Measurements from ENCODE around the gene PMVK. TPM values are rescaled to one million over a fixed set of nuclear protein-coding genes. Genes with fewer than 3 reads are reported as not detected.

PMVK gene
- total RNA-seq, 2 donors from 2014 or later, result 33.4 to 34.0 TPM

- intact Hi-C loops (cut with DNase I, micrococcal nuclease), result loop anchor here in 1 of 2 donors (10.0 kb wide), 1 partner anchor 46 kb away; no protein-coding TSS in a partner anchor
- DNase-seq, result no peak
- no peak for ATAC-seq
Observed at GRCh38 chr1:154969246-154969645, 32.7 kb upstream of the PMVK start.

DNA sequence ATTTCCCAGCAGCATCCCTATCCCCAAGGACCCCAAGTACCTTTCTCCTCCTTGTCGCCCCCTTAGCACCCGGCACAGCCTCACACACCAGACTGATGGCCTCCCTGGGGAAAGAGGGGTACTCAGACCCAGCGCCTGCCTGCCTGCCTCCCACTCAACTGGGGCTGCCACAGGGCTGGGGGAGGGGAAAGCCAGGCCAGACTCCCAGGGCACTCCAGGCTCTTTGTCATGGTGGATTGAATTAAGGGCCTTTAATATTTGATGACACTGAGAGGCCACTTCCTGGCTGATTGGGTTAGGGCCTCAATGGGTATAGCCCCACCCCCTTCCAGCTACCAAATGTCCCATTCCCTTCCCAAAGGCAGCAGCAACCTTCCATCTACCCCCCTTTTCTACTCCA lies 32.2 kb upstream of the PMVK start:
- no peak for DNase-seq
- intact Hi-C loops (cut with DNase I, micrococcal nuclease), result loop anchor here in 1 of 2 donors (10.0 kb wide), 1 partner anchor 46 kb away; no protein-coding TSS in a partner anchor
- no peak for ATAC-seq

DNA sequence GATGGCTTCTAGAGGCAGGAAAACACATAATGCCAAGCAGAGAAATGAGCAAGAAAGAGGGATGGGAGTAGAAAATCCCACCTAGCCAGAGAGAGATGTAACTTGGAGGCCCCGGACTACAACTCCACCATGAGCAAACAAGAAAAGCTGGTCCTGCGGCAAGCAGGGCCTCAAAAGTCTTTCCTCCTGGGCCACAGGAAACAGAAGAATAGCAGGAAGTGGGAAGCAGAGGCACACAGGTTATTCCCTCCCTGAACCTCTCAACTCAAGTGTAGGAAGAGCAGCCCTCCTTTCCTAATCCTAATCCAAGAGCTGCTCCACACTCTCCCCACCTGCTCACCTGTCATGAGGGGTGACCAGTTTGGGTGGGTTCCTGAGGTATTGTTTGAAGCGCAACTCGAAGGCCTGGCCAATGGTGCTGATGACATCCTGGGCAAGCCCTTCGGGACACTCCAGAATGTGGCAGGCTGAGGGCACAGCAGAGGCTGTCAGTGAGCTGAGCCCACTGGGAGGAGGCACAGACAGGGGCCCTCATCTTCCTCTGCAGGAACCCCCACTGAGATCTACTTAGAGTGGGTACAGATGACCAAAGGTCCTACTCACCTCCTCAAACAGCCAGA lies 30.9 kb upstream of the PMVK start:
- intact Hi-C loops (cut with DNase I, micrococcal nuclease), result loop anchor here in 1 of 2 donors (10.0 kb wide), 1 partner anchor 47 kb away; no protein-coding TSS in a partner anchor
- ATAC-seq (no peak), DNase-seq (no peak)

GRCh38 chr1:154966111-154966510 lies 29.6 kb upstream of the PMVK start:
- intact Hi-C loops (cut with DNase I, micrococcal nuclease), result loop anchor here in 1 of 2 donors (10.0 kb wide), 1 partner anchor 49 kb away; no protein-coding TSS in a partner anchor
- ATAC-seq (no peak), DNase-seq (no peak)

GRCh38 chr1:154964359-154964758 lies 27.8 kb upstream of the PMVK start:
- ATAC-seq, result no peak
- intact Hi-C loops (cut with DNase I, micrococcal nuclease), result loop anchor here in 1 of 2 donors (10.0 kb wide), 1 partner anchor 50 kb away; no protein-coding TSS in a partner anchor
- DNase-seq, result no peak

GRCh38 chr1:154963643-154964042 lies 27.1 kb upstream of the PMVK start:
- intact Hi-C loops (cut with DNase I, micrococcal nuclease), result loop anchor here in 1 of 2 donors (10.0 kb wide), 1 partner anchor 51 kb away; no protein-coding TSS in a partner anchor
- DNase-seq (no peak), ATAC-seq (no peak)

DNA sequence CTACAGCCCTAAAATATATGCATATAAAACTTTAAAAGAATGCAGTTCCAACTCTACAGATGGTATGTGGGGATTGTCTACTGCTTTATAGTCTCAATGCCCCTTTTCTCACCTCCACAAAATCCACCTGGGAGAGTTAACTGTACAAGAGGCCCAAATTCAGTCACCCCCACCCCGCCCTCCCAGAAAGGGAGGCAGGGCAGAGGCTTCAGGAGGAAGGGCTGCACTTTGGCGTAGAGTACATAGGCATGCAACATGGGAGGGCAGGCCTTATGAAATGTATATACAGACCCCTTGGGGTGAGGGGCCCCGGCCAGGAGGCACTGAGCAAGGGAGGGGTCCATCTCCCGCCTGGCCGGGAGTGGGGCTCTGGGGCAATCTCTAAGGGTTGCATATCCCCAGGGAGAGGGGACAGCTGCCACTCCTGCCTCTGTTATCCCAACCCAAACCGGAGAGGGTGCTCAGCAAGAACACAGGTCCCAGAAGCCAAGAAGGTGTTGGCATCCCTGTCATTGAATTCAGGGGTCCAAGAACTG lies 26.3 kb upstream of the PMVK start:
- intact Hi-C loops (cut with DNase I, micrococcal nuclease), result loop anchor here in 1 of 2 donors (10.0 kb wide), 1 partner anchor 52 kb away; no protein-coding TSS in a partner anchor
- no peak for ATAC-seq
- no peak for DNase-seq

- ATAC-seq (peak; percentile 16), DNase-seq (peak in 1 of 2 donors; percentile 59)
- intact Hi-C loops (cut with DNase I, micrococcal nuclease), result loop anchor here in 1 of 2 donors (10.0 kb wide), 1 partner anchor 53 kb away; no protein-coding TSS in a partner anchor
Observed at GRCh38 chr1:154962156-154962749, 25.7 kb upstream of the PMVK start.

- ATAC-seq, result peak; percentile 86
- intact Hi-C loops (cut with DNase I, micrococcal nuclease), result loop anchor here in 1 of 2 donors (10.0 kb wide), 1 partner anchor 53 kb away; no protein-coding TSS in a partner anchor
Observed at GRCh38 chr1:154961207-154962155, 25.0 kb upstream of the PMVK start, which contains the start of gene PYGO2. Gene PYGO2 (minus strand): TSS chr1:154961782. CDS start chr1:154961576, 206 bp downstream.

GRCh38 chr1:154960446-154961136 lies 24.1 kb upstream of the PMVK start:
- DNase-seq (no peak), ATAC-seq (no peak)
- intact Hi-C loops (cut with DNase I, micrococcal nuclease), result loop anchor here in 1 of 2 donors (10.0 kb wide), 1 partner anchor 54 kb away; no protein-coding TSS in a partner anchor

More at GRCh38 chr1:154961207-154962155, 25.0 kb upstream of the PMVK start, which contains the start of gene PYGO2:
- DNase-seq, result peak; percentile 83 to 90

- no peak for DNase-seq
- intact Hi-C loops (cut with DNase I, micrococcal nuclease), result no loop called here
- no peak for ATAC-seq
Observed at GRCh38 chr1:154959426-154959780, 22.9 kb upstream of the PMVK start.

- intact Hi-C loops (cut with DNase I, micrococcal nuclease), result no loop called here
- DNase-seq, result no peak
Observed at GRCh38 chr1:154958681-154959425, 22.3 kb upstream of the PMVK start.

DNA sequence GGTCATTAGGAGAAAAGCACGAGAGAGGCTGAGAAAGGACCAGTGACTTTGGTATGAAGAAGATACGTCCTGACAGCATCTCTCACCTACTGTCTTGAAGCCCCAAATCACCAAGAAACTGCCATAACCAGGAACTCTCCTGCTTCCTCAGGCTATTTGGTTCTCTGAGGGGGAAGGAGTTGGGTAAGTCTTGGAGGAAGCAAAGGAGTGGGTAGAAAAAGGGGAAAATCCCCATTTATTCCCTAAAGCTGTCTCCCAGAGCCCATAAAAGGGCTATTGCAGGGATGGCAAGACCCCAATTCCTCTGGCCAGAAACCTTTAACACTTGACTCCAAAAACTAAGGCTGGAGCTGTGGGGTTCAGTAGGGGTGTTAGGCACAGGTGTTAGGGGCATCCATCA lies 21.5 kb upstream of the PMVK start:
- intact Hi-C loops (cut with DNase I, micrococcal nuclease), result no loop called here
- no peak for DNase-seq
- no peak for ATAC-seq

More at GRCh38 chr1:154958681-154959425, 22.3 kb upstream of the PMVK start:
- ATAC-seq, result no peak

DNA sequence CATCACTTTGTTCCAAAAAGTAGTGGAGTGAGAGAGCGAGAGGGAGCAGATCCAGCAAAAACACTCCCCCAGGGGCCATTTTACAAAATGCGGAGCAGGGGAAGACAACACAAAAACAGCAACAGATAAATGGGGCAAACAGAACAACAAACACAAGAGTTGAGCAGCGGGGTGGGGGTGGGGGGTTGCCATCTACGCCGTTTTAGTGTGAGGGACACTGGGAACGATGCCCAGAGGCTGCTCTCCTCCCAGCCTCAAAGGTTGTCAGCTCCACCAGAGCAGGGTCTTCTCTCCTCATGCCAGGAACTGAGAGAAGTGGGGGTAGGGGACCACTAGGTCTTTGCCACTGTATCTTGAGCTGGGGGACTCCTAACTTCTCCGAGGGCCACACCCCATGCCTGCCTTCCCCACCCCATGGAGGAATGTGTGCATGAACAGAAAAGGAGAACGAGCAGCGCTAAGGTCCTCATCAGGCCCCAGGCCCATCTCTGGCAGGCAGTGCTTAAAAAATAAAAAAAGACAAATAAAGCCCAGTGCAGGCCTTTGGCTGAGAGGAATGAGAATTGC lies 20.7 kb upstream of the PMVK start:
- intact Hi-C loops (cut with DNase I, micrococcal nuclease), result no loop called here
- ATAC-seq, result no peak
- no peak for DNase-seq

GRCh38 chr1:154956544-154956941 lies 20.0 kb upstream of the PMVK start:
- intact Hi-C loops (cut with DNase I, micrococcal nuclease), result no loop called here
- no peak for ATAC-seq
- peak in 1 of 2 donors; percentile 56 for DNase-seq

- intact Hi-C loops (cut with DNase I, micrococcal nuclease), result no loop called here
- DNase-seq (peak; percentile 74 to 82), ATAC-seq (peak; percentile 85)
Observed at GRCh38 chr1:154955718-154956543, 19.4 kb upstream of the PMVK start, which contains the start of gene PBXIP1. Gene PBXIP1 (minus strand): TSS chr1:154956099. CDS start chr1:154953721, 2,378 bp downstream.

Measured in left colon (tissue), 2 donors.